Parathyroid adenoma (tissue), 2 donors: ENCODE results near the gene SPA17.

Source experiments
- H2AFZ ChIP-seq: fragments of 300-600 bp; sonication (generic); one replicate; pipeline ENCODE4 v1.7.0; 2017; ENCODE audit warnings: antibody characterized with exemption, mild to moderate bottlenecking
- H3K27ac ChIP-seq: fragments of 300-600 bp; sonication (generic); one replicate; pipeline ENCODE4 v1.7.0; 2017
- H3K27me3 ChIP-seq: fragments of 300-600 bp; sonication (generic); one replicate; pipeline ENCODE4 v1.7.0; 2017; ENCODE audit warnings: low read length; ENCODE audit not compliant: control insufficient read depth, insufficient read depth
- H3K36me3 ChIP-seq: fragments of 300-600 bp; sonication (generic); one replicate; pipeline ENCODE4 v1.7.0; 2017; ENCODE audit warnings: low read length; ENCODE audit not compliant: control insufficient read depth, insufficient read depth
- H3K4me1 ChIP-seq: fragments of 300-600 bp; sonication (generic); one replicate; pipeline ENCODE4 v1.7.0; 2017; ENCODE audit warnings: control low read depth
- H3K4me2 ChIP-seq: fragments of 300-600 bp; sonication (generic); one replicate; pipeline ENCODE4 v1.7.0; 2017; ENCODE audit warnings: low read length
- H3K4me3 ChIP-seq: fragments of 300-600 bp; sonication (generic); one replicate; pipeline ENCODE4 v1.7.0; 2017; ENCODE audit warnings: low read depth, low read length
- H3K79me2 ChIP-seq: fragments of 300-600 bp; sonication (generic); one replicate; pipeline ENCODE4 v1.7.0; 2017; ENCODE audit warnings: control low read depth
- H3K9ac ChIP-seq: fragments of 300-600 bp; sonication (generic); one replicate; pipeline ENCODE4 v1.7.0; 2017; ENCODE audit warnings: mild to moderate bottlenecking
- H3K9me3 ChIP-seq: fragments of 300-600 bp; sonication (generic); one replicate; pipeline ENCODE4 v1.7.0; 2017; ENCODE audit warnings: low read length; ENCODE audit not compliant: control insufficient read depth
- TF ChIP-seq, protein P1 (sequence below): fragments of 300-600 bp; sonication (generic); IDR thresholded peaks from one replicate; pipeline ENCODE4 v1.7.0; 2017; ENCODE audit warnings: antibody characterized with exemption, mild to moderate bottlenecking
- donor health status: primary hyperparathyroidism.

The SPA17 gene

DNA sequence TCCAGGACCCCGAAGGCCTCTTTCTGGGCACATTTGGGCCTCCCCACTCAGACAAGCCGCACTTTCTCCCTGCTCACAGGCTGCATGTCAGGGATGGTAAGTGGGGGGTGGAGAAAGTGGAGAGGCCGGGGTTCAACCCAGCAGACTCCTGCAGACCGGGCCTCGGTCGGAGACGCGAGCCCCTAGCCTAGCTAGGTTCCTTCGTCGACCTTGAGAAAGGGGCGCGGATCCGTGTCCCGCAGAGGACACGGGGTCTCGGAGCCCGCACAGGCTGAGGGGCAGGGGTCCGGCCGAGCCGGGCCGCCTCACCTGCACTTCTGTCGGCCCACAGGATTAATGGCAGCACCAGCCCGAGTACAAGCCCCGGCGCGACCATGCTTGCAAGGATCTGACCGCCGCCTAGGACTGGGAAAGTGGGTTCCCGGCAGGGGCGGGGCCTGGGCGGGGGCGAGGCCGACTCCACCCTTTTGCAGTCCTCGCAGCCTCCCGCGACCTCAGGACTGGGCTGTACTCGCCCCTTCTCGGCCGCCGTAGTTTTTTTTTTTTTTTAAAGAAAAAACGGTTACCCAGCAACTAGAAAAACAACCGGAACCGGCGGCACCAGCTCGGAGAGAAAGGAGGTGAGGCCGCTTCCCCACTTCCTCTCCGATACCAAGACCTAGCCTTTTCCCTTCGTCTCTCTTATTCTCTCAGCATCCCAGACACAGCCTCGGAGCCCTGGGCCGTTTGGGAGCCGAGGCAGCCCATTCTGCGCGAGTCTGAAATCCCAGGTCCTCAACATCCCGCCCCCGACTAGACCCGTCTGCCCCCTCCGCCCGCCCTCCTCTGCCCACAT lies at the start of gene SPA17, which contains the start of gene SIAE:
Gene SPA17 (plus strand): TSS at position 572 of the 835 bp plus-strand sequence. CDS start 1,361 bp downstream, outside the sequence.
Gene SIAE (minus strand): TSS at position 407 of the 835 bp plus-strand sequence. CDS start 31 bp downstream, at position 376.
- Histone ChIP-seq H3K9me3 (no peaks in the 10 kb centered on the region), H3K27me3 (no peaks in the 10 kb centered on the region), H3K9ac (peak within 1 kb of the TSS; percentile 46), H3K4me1 (peaks cover 4% of the 10 kb centered on the region), H3K4me2 (peak within 1 kb of the TSS; percentile 80), H3K36me3 (no peaks in the 10 kb centered on the region), H3K4me3 (peak within 1 kb of the TSS; percentile 82), H2AFZ (peak within 1 kb of the TSS; percentile 61), H3K27ac (peak within 1 kb of the TSS; percentile 86), H3K79me2 (peaks cover 2% of the 10 kb centered on the region)
- TF ChIP-seq, protein P1, sequence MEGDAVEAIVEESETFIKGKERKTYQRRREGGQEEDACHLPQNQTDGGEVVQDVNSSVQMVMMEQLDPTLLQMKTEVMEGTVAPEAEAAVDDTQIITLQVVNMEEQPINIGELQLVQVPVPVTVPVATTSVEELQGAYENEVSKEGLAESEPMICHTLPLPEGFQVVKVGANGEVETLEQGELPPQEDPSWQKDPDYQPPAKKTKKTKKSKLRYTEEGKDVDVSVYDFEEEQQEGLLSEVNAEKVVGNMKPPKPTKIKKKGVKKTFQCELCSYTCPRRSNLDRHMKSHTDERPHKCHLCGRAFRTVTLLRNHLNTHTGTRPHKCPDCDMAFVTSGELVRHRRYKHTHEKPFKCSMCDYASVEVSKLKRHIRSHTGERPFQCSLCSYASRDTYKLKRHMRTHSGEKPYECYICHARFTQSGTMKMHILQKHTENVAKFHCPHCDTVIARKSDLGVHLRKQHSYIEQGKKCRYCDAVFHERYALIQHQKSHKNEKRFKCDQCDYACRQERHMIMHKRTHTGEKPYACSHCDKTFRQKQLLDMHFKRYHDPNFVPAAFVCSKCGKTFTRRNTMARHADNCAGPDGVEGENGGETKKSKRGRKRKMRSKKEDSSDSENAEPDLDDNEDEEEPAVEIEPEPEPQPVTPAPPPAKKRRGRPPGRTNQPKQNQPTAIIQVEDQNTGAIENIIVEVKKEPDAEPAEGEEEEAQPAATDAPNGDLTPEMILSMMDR, result no peak

DNA sequence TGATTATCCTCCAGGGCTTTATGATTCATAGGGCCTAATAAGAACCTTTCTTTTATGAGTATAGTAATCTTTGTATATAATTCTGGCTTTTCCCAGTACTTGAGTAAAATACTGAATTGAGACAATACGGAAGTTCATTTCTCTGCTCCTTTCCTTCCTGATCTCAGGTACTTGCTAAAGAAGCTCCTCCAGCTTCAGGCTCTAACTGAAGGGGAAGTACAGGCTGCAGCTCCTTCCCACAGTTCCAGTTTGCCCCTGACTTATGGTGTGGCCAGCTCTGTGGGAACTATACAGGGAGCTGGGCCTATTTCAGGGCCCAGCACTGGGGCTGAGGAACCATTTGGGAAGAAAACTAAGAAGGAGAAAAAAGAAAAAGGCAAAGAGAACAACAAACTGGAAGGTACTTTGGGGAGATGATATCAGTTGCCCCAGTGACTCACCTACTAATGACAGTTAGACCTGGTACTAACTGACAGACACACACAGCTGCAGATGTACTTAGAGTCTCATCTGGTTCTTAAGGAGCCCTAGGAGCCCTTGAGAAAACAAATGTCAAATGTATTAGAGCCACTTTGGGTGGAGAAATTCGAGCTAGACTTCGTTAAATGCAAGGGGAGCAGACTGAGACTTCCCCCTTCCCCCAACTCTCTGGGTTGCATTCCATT lies 48.1 kb upstream of the SPA17 start:
- Histone ChIP-seq H3K4me3 (no peak overlapping the region), H3K36me3 (no peaks in the 10 kb centered on the region), H3K9ac (no peak overlapping the region), H3K4me1 (peaks cover 8% of the 10 kb centered on the region), H3K79me2 (peaks cover 7% of the 10 kb centered on the region), H3K9me3 (no peaks in the 10 kb centered on the region), H3K27me3 (no peaks in the 10 kb centered on the region), H3K27ac (no peak overlapping the region), H2AFZ (no peak overlapping the region), H3K4me2 (no peak overlapping the region)
- TF ChIP-seq, protein P1, result no peak

DNA sequence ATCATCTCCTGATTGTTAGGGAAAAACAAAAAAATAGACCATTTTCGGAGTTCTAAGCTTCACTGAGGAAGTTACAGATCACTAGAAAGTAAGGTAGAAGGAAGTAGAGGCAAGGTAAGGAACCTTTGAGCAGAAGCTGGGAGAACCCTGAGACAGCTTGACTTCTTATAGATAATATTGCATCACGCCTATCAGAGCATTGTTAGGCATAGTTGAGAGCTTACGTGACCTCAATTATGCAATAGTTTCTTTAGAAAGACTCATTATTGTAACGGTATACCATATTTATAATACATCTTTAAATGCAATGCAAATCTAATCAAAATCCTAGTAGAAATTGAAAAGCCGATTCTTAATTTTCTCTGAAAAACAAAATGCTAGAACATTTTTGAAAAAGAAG lies 46.2 kb upstream of the SPA17 start:
- Histone ChIP-seq H3K4me3 (no peak overlapping the region), H2AFZ (no peak overlapping the region), H3K27ac (no peak overlapping the region), H3K36me3 (no peaks in the 10 kb centered on the region), H3K4me1 (peaks cover 5% of the 10 kb centered on the region), H3K79me2 (peaks cover 7% of the 10 kb centered on the region), H3K9ac (no peak overlapping the region), H3K27me3 (no peaks in the 10 kb centered on the region), H3K4me2 (no peak overlapping the region), H3K9me3 (no peaks in the 10 kb centered on the region)
- TF ChIP-seq, protein P1, result no peak

DNA sequence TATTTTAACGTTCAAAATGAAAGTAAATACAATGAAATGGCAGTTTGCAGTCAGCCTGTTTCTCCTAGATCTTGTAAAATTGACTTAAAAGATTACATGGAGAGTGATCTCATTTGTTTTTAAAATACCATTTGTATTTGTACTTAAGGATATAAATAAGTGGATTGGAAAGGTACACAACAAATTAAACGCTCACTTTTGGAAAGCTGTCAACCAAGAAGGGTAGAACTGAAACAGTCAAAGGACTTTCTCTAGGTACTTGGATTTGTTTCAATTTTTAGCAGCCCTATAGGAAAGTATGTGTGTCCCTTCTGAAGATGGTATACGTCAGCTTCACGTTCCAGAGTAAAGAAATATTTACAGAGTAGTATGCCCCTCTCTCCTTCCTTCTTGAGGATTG lies 43.7 kb upstream of the SPA17 start:
- Histone ChIP-seq H2AFZ (no peak overlapping the region), H3K36me3 (no peaks in the 10 kb centered on the region), H3K27ac (no peak overlapping the region), H3K4me1 (no peaks in the 10 kb centered on the region), H3K4me3 (no peak overlapping the region), H3K27me3 (no peaks in the 10 kb centered on the region), H3K79me2 (peaks cover 6% of the 10 kb centered on the region), H3K4me2 (no peak overlapping the region), H3K9ac (no peak overlapping the region), H3K9me3 (no peaks in the 10 kb centered on the region)
- TF ChIP-seq, protein P1, result no peak
